DMS153 treated with DMSO at 0.1 percent for 48 hours (cell line): ENCODE measurements around the gene HOXA9.

Experiments
- DNase-seq: peaks from one replicate; lab custom pipeline; 2025; ENCODE audit not compliant: unreplicated experiment; lab: John Stamatoyannopoulos, UW

The HOXA9 gene

DNA sequence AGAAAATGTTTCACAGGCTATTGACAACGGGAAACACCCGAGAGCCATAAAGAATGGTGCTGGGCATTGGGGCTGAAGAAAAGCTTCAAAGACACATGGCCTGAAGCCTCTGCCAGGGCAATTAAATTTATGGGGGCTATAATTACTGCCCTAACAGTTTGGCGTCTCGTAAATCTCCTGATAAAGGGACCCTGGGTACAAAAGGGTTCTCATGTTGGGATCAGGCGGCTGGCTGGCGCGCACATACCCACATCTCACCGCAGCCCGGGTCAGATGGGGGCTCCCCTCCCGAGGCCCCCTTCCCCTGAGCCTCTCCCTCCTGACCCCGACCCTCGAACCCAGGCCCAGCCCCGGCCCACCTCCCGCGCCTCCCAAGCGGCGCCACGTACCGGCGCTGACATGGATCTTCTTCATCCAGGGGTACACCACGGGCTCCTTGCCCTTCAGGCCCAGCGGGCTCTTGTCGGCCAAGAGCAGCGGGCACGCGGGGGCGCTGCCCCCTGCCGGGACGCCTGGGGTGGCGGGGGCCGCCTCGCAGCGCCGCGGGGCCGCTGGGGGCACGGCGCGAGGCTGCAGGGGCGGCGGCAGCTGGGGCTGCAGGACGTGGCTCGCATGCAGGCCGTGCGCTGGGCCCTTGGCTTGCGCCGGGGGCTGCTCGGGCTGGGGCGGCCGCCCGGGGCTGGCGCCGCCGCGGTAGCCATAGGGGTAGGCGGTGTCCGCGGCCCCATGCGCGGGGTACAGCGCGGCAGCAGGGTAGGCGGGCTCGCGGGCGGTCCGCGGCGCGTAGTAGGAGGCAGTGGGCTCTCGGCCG is 35.4 kb downstream of the HOXA9 start:
- DNase-seq, result no peak

DNA sequence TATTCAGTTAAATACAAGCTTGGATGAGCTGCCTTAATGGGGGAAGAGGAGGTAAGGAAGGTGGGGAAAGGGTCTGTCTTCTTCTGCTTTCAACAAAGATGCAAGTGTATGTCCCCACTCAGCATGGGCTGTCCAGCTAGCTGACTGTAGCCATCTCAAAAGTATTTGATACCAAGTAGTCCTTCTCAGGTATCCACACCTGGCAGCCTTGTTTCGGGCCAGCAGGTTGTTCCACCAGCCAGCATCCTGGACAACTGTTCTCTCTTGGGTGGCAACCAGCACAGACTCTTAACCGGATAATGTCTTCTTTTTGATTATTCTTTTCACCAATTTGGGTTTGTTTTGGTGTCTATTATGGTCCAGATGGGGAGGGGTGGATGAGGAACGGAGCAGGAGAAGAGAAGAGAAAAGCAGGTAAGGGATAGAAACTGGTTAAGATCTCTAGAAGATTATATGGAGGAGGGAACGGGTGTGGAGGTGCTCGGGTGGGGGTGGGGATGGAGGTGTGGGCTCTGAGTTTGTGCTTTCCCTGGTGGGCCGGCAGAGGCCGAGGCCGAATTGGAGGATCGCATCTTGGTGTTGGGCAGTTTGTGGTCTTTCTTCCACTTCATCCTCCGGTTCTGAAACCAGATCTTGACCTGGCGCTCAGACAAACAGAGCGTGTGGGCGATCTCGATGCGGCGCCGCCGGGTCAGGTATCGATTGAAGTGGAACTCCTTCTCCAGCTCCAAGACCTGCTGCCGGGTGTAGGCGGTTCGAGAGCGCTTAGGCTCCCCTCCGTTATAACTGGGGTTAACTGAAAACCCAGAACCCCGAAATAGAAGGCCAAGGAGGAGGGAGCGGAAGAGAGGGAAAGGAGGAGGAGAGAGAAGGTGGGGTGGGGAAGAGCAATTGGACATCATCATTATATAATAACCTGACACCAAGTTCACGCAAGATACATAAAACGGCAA is 36.3 kb downstream of the HOXA9 start:
- DNase-seq, result no peak

DNA sequence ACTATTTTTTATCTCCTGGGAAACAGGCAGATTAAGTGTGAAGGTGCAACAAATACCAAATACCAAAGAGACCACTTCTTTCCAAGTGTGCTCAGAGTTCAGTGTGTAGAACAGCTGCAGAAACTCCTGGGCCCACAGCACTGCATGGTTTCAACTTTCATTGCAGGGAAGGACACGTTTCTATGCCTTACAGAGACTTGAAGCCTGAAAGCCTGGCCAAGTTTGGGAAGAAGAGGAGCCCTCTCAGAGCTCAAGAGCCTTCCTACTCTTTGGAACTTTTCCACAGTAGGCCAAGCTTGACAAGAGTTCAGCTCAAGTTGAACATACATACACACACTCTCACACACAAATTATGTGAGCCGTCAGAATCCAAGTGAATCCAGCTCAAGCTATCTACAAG is 37.3 kb downstream of the HOXA9 start:
- no peak for DNase-seq

DNA sequence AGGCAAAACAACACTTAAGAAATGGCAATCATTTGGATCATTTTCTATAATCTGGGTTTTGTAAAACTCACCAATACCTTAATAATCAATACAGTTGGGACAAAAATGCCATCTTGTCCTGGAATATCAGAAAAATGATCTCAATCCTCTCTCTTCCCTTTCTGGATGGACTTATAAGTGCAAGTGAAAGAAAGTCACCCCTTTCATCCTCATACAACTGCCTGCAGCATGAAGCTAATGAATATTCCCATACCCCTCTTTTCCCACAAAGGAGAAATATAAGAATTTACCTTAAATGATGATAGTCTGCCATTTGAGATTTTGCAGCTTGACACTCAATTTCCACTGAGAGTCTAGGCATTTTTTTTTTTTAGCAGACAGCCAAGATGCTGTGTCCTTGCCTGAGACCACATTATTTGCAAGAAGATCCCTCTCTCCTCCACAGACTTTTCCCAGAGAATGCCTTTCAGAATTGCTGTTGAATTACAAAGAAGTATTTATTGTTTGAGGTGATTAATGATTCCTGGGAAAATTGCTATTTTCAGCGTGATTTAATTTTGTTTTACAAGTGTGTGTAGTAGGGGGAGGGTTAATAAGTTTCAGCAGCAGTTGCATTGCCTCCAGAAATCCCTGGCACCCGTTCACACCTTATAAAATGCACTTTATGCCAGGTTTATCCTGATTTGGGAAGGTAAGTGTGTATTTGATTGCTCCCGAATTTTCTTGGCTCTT is 38.6 kb downstream of the HOXA9 start:
- no peak for DNase-seq

DNA sequence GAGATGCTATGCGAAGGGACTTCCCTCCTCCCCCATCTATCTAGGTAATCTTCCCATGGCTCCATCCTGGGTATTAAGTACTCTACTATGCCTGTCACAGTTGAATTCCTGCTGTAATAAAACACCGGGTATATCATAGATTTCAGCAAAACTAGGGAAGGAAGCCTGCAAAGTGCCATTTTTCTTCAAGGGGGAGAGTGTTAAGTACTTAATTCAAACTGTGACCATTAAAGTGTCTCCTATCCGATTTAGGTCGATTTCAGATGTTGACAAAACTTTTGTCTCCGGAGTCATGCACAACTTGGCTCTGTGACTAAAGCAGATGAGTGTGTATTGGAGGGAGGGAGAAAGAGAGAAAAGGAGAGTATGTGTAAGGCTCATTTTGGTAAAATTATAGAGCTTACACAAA is 39.3 kb downstream of the HOXA9 start:
- no peak for DNase-seq

DNA sequence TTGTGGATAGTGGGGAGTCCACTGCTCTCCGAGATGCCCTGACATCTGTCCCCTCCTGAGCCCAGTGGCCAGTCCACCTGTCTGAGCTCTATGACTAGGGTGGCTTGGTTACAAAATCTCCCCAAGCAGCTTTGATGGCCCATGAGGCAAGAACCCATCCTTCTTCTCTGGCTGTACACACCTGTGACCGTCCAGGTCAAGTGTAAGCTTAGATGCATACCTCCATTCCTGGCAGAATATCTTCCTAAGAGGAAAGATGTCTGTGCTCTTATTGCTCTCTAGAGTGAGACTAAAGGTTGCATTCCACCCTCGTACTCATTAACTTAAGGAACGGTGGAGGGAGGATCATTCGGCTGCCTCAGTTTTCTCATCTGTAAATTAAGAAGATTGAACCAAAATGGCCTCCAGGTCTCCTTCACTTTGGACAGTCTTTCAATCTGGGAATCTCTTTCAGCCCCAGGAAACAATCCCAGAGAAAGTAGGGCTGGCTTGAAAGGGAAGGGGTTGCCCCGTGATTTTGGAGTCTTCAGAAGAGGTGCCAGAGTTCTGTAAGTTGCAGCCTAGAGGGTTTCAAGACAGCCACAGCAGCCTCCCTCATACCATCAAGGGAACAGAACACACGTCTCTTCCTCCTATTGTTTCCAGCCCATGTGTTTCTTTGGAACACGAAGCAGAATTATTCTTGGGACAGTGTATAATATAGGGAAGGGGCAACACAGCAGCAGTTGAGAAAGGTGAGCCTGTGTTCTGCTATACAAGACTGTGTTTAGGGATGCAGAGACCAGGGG is 40.2 kb downstream of the HOXA9 start:
- DNase-seq, result no peak

DNA sequence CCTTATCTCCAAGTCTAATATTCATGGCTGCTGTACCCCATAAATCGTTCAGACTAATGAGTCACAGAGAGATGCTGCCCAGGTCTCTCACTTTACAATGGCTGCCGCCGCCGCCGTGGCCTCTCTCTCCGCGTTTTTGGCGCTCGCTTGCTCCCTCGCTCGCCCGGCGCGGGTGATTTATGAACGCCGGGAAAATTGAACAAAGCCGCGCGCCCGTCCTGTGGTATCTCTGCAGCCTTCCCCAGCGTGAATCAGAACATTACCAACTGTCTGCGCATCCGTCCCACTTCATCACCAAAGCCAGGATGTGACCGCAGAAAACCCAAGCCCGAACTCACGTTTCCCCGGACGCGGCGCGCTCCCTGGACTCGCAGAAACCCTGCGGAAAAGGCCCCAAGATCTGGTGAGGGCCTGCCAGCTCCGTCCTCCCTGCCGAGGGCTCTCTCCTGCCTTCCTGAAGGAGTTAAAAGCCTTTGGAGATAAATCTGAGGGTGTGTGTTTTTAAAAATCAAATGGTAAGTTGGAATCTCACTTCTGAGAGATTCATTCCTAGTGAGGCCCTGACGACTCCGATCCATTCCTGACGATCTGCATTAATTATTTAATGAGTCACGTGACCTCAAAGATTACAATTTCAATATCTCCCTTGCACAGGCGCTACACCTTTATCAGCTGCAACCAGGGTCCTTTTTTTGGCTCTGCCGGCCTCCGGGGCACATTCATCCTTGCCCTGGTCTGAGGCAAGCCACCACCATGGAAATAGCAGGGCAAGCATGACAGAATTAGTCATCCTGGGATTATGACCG is 41.0 kb downstream of the HOXA9 start:
- DNase-seq, result no peak

DNA sequence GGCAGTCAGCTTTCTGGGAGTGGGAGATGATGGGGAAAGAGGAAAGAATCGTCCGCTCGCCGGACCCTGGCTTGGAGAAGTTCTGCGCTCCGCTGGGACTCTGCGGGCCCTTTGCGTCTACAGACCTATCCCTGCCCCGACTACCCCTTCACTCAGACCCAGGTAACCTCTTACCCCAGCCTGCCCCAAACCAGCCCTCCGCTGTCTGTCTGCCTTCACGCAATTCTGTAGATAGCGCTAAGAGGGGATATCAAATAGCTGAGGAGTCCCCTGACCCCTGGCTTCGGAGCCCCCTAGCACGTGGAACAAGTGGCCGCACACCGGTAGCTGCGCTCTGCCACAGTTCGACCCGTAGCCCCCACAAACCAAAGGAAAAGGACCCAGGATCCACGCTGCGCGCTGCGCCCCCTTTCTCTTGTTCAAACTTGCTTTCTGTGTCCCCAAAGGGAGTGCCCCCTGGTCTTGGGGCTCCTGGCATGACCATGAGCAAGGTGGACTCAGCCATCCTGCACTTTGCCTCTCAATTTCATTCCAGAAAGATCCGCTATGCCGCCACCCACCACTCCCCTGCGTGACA is 41.8 kb downstream of the HOXA9 start:
- DNase-seq, result no peak

DNA sequence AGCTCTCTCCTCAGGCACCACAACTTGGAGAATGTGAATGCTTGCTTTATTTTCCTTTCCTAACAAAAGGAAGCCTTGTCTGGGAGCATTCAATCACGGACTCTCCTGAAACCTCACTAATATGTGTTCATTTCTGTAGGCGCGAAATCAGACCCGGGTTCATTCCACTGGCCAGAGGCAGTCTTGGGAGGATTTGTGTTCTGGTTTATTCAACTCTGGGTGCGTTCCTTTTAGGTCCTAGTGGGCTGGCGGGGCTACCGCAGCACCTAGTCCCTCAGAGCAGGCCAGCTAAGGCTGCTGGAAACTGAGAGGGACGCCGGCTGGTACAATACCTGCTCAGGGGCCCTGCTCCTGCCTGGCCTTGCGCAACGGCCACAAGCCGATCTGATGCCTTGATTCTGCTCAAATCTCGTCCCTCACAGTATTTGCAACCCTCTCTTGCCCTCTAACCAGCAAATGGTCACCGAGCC is 42.3 kb downstream of the HOXA9 start:
- no peak for DNase-seq

DNA sequence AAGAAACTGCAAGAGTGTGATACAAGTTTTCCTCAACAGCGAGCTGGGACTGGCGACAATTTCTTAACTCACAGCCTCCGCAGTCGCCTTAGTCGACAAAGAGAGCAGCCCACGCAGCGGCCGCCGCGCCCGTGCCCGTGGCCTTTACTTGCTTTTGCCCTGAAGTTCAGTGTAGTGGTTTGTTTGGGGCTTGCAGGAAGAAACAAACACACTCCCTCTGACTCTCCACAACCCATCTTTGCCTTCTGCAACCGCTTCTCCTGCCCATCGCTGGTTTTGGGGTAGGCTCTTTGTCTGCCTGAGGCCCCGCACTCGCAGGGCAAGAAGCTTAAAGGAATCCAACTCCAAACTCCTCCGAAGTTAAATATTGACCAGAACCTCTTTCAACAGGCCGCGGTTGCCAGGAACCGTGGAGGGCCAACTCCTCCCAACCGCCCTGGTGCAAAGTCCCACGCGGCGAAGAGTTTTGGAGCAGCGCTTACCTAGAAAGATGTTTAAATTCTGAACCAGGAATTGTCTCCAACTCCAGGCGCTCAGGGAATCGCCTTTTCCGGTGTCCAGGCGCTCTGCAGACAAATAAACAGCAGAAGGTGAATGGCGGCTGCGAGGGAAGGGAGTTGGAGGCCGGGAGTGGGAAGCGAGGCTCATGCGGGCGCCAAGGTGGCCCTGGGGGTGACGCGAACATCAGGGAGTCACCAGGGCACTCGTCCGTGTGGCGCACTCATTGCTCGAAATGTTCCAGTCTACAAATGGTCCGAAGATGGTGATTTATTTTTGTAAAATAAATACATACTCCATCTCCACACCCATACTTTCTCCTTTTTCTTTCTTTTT is 43.0 kb downstream of the HOXA9 start:
- DNase-seq, result no peak

DNA sequence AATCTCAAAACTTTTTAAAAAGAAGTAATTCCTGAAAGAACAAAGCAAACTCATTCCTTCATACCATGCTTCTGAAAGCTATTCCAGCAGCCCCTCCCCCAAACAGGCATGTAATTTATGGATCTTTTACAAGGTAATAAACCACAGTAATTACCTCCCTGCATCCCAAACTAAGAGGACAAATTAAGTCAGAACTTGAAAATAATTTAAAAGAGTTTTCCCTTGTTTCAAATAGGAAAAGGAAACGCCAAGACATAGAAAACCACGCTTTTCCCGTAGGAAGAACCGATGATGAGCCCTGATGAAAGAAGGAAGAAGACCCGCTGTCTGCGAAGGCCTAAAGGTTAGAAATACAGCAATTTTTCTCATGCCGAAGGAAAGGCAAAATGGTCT is 43.7 kb downstream of the HOXA9 start:
- DNase-seq, result no peak

DNA sequence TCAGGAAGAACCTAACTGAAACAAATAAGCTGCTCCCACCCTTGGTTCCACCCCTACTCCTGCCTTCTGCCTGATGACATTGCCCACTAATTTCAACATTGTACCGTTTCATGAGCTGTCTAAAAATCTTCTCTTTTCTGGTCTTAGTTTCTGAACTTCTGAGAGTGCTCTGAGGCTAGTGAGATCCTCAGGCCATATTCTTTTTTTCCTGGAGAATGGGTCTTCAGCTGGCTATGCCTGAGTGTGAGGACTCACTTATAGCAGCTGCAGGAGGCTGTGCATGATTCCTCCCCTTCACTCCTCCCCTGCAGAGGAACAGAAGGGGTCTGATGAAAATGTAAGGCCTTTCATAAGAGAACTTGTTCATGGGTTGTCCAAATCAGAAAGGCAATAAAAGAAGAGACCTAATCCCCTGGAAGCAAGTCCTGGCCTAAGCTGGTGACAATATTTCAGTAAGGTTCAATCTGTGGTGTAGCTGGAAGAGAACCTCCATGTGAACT is 45.9 kb downstream of the HOXA9 start:
- no peak for DNase-seq

DNA sequence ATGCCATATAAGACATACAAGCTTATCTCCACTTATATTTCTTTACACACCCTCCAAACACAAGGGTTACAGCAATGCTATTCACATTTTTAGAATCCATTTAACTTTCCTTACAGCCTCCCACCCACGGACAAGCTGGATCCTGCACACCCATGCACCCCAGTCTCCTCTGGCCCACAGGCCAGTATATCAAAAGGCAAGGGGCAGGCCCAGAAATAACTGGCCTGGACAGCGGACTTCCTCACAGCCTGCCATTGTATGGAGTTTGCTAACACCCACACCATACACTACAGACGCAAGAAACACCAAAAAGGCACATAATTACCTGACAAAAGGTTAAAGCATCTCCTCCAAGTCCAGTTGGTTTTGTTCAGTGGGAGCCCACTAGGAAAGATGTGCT is 46.8 kb downstream of the HOXA9 start:
- no peak for DNase-seq

DNA sequence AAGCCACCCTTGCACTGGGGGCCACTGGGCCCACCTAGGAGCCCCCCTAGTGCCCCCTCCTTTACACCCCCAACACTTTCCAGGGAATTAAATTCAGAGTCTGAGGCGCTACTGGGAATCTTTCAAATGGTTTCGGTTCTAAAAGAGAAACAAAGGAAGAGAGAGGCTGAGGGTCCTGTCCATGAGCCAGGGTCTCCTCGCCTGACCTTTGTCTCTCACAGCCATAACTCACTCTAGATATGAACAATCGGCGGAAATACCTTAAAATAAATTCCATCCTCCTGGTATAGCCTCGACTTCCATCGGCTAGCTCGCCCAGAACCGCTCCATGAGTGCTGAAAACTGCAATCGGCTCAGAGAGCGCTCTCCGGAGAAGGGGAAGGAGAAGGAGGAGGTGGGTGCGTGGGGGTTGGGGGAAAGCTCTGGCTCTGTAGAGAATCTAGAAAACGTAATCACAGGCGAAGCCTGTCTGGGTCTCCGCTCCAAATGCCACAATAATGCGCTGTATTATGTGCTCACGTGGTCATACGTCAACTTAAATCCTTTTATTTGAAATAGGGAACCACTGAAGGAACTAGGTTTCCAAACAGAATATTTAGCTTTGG is 47.3 kb downstream of the HOXA9 start:
- DNase-seq, result no peak

DNA sequence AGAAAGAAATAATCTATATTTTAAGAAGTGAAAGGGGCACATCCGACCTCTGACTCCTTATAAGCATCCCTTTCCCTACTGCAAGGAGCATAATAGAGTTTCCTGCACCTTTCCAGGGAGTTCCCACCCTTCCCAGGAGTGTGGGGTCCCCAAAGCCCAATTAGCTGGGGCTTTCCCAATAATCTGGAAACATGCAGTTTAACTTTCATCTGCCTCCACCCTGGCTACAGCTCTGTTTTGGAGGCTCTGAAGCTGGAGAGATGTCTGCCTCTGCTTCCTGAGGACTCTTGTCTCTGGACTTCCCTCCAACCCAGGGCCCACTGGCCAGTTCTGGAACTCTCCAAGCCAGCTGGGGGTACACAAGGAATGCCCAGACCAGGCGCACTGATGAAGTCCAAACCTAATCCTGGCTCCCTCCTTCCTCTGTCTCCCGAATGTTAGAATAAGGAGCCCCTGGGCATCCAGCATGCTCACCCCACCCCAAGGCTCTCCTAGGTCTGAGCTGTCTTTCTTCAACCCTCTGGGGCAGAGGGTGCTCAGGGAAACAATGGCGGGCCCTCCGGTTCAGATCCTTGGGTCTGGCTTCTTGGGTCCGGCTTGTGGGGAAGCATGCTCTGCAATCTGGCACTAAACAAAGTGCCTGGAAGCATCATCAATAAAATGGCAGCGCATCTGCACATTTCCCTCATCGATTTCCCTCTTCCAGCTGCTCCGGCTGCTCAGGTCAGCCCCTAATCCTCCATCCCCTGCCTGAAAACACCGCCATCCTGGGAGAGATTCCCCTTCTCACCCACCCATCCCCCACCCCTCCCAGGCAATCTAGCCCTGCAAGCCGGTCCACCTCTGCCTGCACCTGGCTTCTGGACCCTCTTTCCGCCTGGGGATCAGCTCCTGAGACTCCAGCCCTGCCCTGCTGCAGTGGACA is 48.1 kb downstream of the HOXA9 start:
- no peak for DNase-seq

DNA sequence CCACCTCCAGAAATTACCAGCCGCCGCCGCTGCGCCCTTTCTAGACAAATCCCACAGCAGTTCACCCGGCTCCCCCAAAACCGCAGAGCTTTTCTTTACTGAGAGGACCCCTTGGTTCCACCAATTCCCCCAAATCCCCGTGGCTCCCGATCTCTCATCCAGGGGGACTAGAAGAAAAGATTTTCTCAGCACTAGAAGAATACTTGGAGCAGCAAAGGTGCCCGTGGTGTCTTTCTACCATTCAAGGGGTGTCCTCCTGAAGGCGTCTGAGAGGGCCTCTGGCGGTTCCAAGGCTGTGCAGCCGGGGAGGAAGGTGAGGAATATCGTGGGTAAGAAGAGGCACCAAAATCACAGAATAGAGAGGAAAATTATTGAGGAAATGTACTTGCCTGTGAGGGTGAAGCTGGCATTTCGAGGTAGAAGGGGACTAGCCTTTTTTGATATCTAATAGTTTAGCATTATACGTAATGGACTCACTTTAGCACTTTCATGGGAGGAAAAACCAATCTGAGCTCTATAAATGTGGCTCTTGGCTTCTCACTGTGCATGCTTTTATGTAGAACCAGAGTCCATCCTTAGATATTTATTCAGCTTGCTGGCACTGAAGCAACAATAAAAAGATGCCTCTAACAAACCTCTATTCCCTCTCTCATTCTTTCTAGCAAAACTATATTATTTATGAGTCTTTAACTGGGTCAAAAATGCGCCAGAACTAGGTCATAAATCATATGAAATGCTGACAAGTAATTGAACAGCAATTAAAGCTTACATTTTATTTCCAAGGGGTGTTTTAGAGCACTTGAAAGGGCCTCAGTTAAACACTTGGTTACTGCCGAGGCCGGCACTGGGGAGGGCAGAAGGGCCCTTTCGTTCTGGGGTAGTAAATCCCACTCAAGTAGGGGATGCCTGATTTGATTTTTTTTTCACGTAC is 49.0 kb downstream of the HOXA9 start:
- DNase-seq, result no peak
